Karpas-422 (cell line): ENCODE data around the gene CBR4. TPM values are rescaled to one million over a fixed set of nuclear protein-coding genes. Genes with fewer than 3 reads are reported as not detected.

Experiments
- DNase-seq: peaks from one replicate; pipeline ENCODE4 v3.0.0-alpha.2; 2015
- H2AFZ ChIP-seq: fragments of 200-600 bp; sonication (generic); 2 replicates; pipeline ENCODE4 v1.6.1; 2014; ENCODE audit warnings: antibody characterized with exemption, low read length, mixed read lengths
- H3K27ac ChIP-seq: fragments of 200-600 bp; sonication (generic); 2 replicates; pipeline ENCODE4 v1.5.1; 2014; ENCODE audit warnings: mild to moderate bottlenecking, low read length, moderate library complexity
- H3K27me3 ChIP-seq: fragments of 200-600 bp; sonication (generic); 2 replicates; pipeline ENCODE4 v1.6.1; 2014; ENCODE audit warnings: low read length, mixed read lengths
- H3K36me3 ChIP-seq: fragments of 200-600 bp; sonication (generic); 2 replicates; pipeline ENCODE4 v1.6.1; 2014; ENCODE audit warnings: low read length, mixed read lengths; ENCODE audit not compliant: insufficient read depth
- H3K4me1 ChIP-seq: fragments of 200-600 bp; sonication (generic); 2 replicates; pipeline ENCODE4 v1.6.1; 2014; ENCODE audit warnings: mild to moderate bottlenecking, low read length, mixed read lengths
- H3K4me2 ChIP-seq: fragments of 200-600 bp; sonication (generic); 2 replicates; pipeline ENCODE4 v1.6.1; 2014; ENCODE audit warnings: low read length, low read depth, mild to moderate bottlenecking; ENCODE audit not compliant: poor library complexity, severe bottlenecking
- H3K4me3 ChIP-seq: fragments of 200-600 bp; sonication (generic); 2 replicates; pipeline ENCODE4 v1.5.1; 2014; ENCODE audit warnings: mild to moderate bottlenecking, antibody characterized with exemption, low read length, mixed read lengths
- H3K79me2 ChIP-seq: fragments of 200-600 bp; sonication (generic); 2 replicates; pipeline ENCODE4 v1.6.1; 2014; ENCODE audit warnings: mild to moderate bottlenecking, low read length, mixed read lengths
- H3K9ac ChIP-seq: fragments of 200-600 bp; sonication (generic); 2 replicates; pipeline ENCODE4 v1.6.0; 2014; ENCODE audit warnings: low read length
- H3K9me2 ChIP-seq: fragments of 200-600 bp; sonication (generic), shearing (Covaris generic); replicated peaks from 2 replicates; pipeline ENCODE4 v1.6.0; 2014; ENCODE audit warnings: mild to moderate bottlenecking, low read length, moderate library complexity; ENCODE audit not compliant: insufficient read depth
- H3K9me3 ChIP-seq: fragments of 300-700, 200-600 bp; sonication (generic); 2 replicates; pipeline ENCODE4 v1.6.1; 2014; ENCODE audit warnings: low read length, mixed read lengths
- H4K20me1 ChIP-seq: fragments of 200-600 bp; sonication (generic); 2 replicates; pipeline ENCODE4 v1.6.1; 2014; ENCODE audit warnings: mild to moderate bottlenecking, antibody characterized with exemption, low read length, low read depth; ENCODE audit not compliant: insufficient read depth
- total RNA-seq: library from RNA; depleted of rRNA; stranded (reverse); fragments of >200 nt; shearing (Covaris generic); gene quantifications from 2 replicates; pipeline ENCODE4 v1.2.3, GENCODE V29; 2014; ENCODE audit warnings: low replicate concordance

The CBR4 gene
- total RNA-seq, 1 experiment from 2014 or later, result 25.7 TPM

- no peak for DNase-seq
- Histone ChIP-seq H3K27me3 (no peaks in the 10 kb centered on the region), H4K20me1 (no peaks in the 10 kb centered on the region), H3K4me1 (no peaks in the 10 kb centered on the region), H3K4me2 (no peak overlapping the region), H2AFZ (no peak overlapping the region), H3K27ac (no peak overlapping the region), H3K79me2 (no peaks in the 10 kb centered on the region), H3K9me2 (no peaks in the 10 kb centered on the region), H3K9me3 (no peaks in the 10 kb centered on the region), H3K36me3 (no peaks in the 10 kb centered on the region), H3K4me3 (no peak overlapping the region), H3K9ac (no peak overlapping the region)
Measured at GRCh38 chr4:169027663-169028062, 17.6 kb upstream of the CBR4 start.

GRCh38 chr4:169025184-169025583, 15.1 kb upstream of the CBR4 start:
- Histone ChIP-seq H3K27ac (no peak overlapping the region), H3K4me3 (no peak overlapping the region), H2AFZ (no peak overlapping the region), H3K36me3 (no peaks in the 10 kb centered on the region), H3K27me3 (no peaks in the 10 kb centered on the region), H3K4me1 (no peaks in the 10 kb centered on the region), H3K9me2 (no peaks in the 10 kb centered on the region), H4K20me1 (no peaks in the 10 kb centered on the region), H3K9ac (no peak overlapping the region), H3K4me2 (no peak overlapping the region), H3K9me3 (no peaks in the 10 kb centered on the region), H3K79me2 (no peaks in the 10 kb centered on the region)
- no peak for DNase-seq

GRCh38 chr4:169024762-169025161, 14.7 kb upstream of the CBR4 start:
- Histone ChIP-seq H3K9me3 (no peaks in the 10 kb centered on the region), H3K4me1 (no peaks in the 10 kb centered on the region), H4K20me1 (no peaks in the 10 kb centered on the region), H3K79me2 (no peaks in the 10 kb centered on the region), H3K9ac (no peak overlapping the region), H3K9me2 (no peaks in the 10 kb centered on the region), H3K27ac (no peak overlapping the region), H3K4me3 (no peak overlapping the region), H3K27me3 (no peaks in the 10 kb centered on the region), H3K36me3 (no peaks in the 10 kb centered on the region), H3K4me2 (no peak overlapping the region), H2AFZ (no peak overlapping the region)
- no peak for DNase-seq

GRCh38 chr4:169018406-169018805, 8.4 kb upstream of the CBR4 start:
- Histone ChIP-seq H3K79me2 (no peaks in the 10 kb centered on the region), H3K27ac (no peak overlapping the region), H3K9ac (no peak overlapping the region), H3K4me1 (no peaks in the 10 kb centered on the region), H3K9me3 (no peaks in the 10 kb centered on the region), H3K36me3 (no peaks in the 10 kb centered on the region), H3K9me2 (no peaks in the 10 kb centered on the region), H2AFZ (no peak overlapping the region), H3K27me3 (no peaks in the 10 kb centered on the region), H3K4me3 (no peak overlapping the region), H3K4me2 (no peak overlapping the region), H4K20me1 (no peaks in the 10 kb centered on the region)
- DNase-seq, result no peak

- DNase-seq, result no peak
- H4K20me1 ChIP-seq, result no peaks in the 10 kb centered on the region
- H3K4me2 ChIP-seq, result no peak overlapping the region
- no peak overlapping the region for H3K9ac ChIP-seq
- no peaks in the 10 kb centered on the region for H3K36me3 ChIP-seq
- H2AFZ ChIP-seq, result no peak overlapping the region
- H3K4me3 ChIP-seq, result no peak overlapping the region
- no peaks in the 10 kb centered on the region for H3K9me2 ChIP-seq
- no peaks in the 10 kb centered on the region for H3K79me2 ChIP-seq
- H3K27me3 ChIP-seq, result no peaks in the 10 kb centered on the region
- no peak overlapping the region for H3K27ac ChIP-seq
- H3K9me3 ChIP-seq, result no peaks in the 10 kb centered on the region
- H3K4me1 ChIP-seq, result no peaks in the 10 kb centered on the region
Measured at GRCh38 chr4:169017971-169018370, 7.9 kb upstream of the CBR4 start.

- H3K4me3 ChIP-seq, result no peak overlapping the region
- no peaks in the 10 kb centered on the region for H3K36me3 ChIP-seq
- DNase-seq, result no peak
- H3K9ac ChIP-seq, result no peak overlapping the region
- H4K20me1 ChIP-seq, result no peaks in the 10 kb centered on the region
- no peaks in the 10 kb centered on the region for H3K79me2 ChIP-seq
- H3K27ac ChIP-seq, result no peak overlapping the region
- H2AFZ ChIP-seq, result 0 out of 2 replicates have a peak overlapping the region, but pooled peaks have one; percentile 36
- H3K9me2 ChIP-seq, result no peaks in the 10 kb centered on the region
- H3K9me3 ChIP-seq, result no peaks in the 10 kb centered on the region
- H3K4me2 ChIP-seq, result no peak overlapping the region
- no peaks in the 10 kb centered on the region for H3K27me3 ChIP-seq
- peaks cover 7% of the 10 kb centered on the region for H3K4me1 ChIP-seq
Measured at GRCh38 chr4:169015186-169015623, 5.2 kb upstream of the CBR4 start.

- Histone ChIP-seq H3K27ac (no peak overlapping the region), H3K4me2 (no peak overlapping the region), H3K4me3 (no peak overlapping the region), H3K79me2 (peaks cover 4% of the 10 kb centered on the region), H3K27me3 (no peaks in the 10 kb centered on the region), H3K4me1 (peaks cover 7% of the 10 kb centered on the region), H4K20me1 (no peaks in the 10 kb centered on the region), H2AFZ (no peak overlapping the region), H3K36me3 (no peaks in the 10 kb centered on the region), H3K9ac (no peak overlapping the region), H3K9me2 (no peaks in the 10 kb centered on the region), H3K9me3 (no peaks in the 10 kb centered on the region)
- no peak for DNase-seq
Measured at GRCh38 chr4:169014586-169014985, 4.5 kb upstream of the CBR4 start.

- Histone ChIP-seq H3K9ac (no peak overlapping the region), H2AFZ (no peak overlapping the region), H3K4me3 (no peak overlapping the region), H3K27me3 (no peaks in the 10 kb centered on the region), H3K4me1 (peaks cover 14% of the 10 kb centered on the region), H3K4me2 (no peak overlapping the region), H3K9me3 (no peaks in the 10 kb centered on the region), H3K27ac (no peak overlapping the region), H3K9me2 (no peaks in the 10 kb centered on the region), H3K79me2 (peaks cover 16% of the 10 kb centered on the region), H3K36me3 (no peaks in the 10 kb centered on the region), H4K20me1 (no peaks in the 10 kb centered on the region)
- no peak for DNase-seq
Measured at GRCh38 chr4:169013396-169013795, 3.3 kb upstream of the CBR4 start.

- Histone ChIP-seq H3K4me3 (no peak overlapping the region), H3K27me3 (no peaks in the 10 kb centered on the region)
- no peak for DNase-seq
Measured at GRCh38 chr4:169012049-169012448, 2.0 kb upstream of the CBR4 start.

More at GRCh38 chr4:169012049-169012448, 2.0 kb upstream of the CBR4 start:
- no peak overlapping the region for H3K27ac ChIP-seq
- no peak overlapping the region for H3K9ac ChIP-seq
- H3K36me3 ChIP-seq, result no peaks in the 10 kb centered on the region
- H4K20me1 ChIP-seq, result no peaks in the 10 kb centered on the region
- peaks cover 22% of the 10 kb centered on the region for H3K4me1 ChIP-seq
- no peaks in the 10 kb centered on the region for H3K9me3 ChIP-seq
- H3K79me2 ChIP-seq, result peaks cover 19% of the 10 kb centered on the region
- no peak overlapping the region for H3K4me2 ChIP-seq
- H2AFZ ChIP-seq, result no peak overlapping the region
- no peaks in the 10 kb centered on the region for H3K9me2 ChIP-seq
